Smooth muscle cell (in vitro differentiated cells): Measurements from ENCODE around the gene ADAP1. TPM values are rescaled to one million over a fixed set of nuclear protein-coding genes. Genes with fewer than 3 reads are reported as not detected.

Experiments
- DNase-seq: peaks from one replicate; lab custom pipeline; 2025; ENCODE audit not compliant: unreplicated experiment; lab: John Stamatoyannopoulos, UW
- H2AFZ ChIP-seq: fragments of 200-600 bp; sonication (generic); 2 replicates; pipeline ENCODE4 v1.6.0; 2016; ENCODE audit warnings: antibody characterized with exemption, low read depth, mild to moderate bottlenecking
- H3F3A ChIP-seq: fragments of 200-600 bp; sonication (generic); 2 replicates; pipeline ENCODE4 v1.6.0; 2017; ENCODE audit warnings: antibody characterized with exemption, low read depth
- H3K27ac ChIP-seq: fragments of 200-600 bp; sonication (generic); 2 replicates; pipeline ENCODE4 v1.5.1; 2016; ENCODE audit warnings: low read depth, mild to moderate bottlenecking
- H3K27me3 ChIP-seq: fragments of 200-600 bp; sonication (generic); 2 replicates; pipeline ENCODE4 v1.6.1; 2016; ENCODE audit warnings: low read depth, mild to moderate bottlenecking
- H3K36me3 ChIP-seq: fragments of 200-600 bp; sonication (generic); 2 replicates; pipeline ENCODE4 v1.5.1; 2016; ENCODE audit warnings: low read depth
- H3K4me1 ChIP-seq: fragments of 200-600 bp; sonication (generic); 2 replicates; pipeline ENCODE4 v1.5.1; 2016; ENCODE audit warnings: low read depth
- H3K4me2 ChIP-seq: fragments of 200-600 bp; sonication (generic); 2 replicates; pipeline ENCODE4 v1.6.0; 2016; ENCODE audit warnings: mild to moderate bottlenecking
- H3K4me3 ChIP-seq: fragments of 200-600 bp; sonication (generic); 2 replicates; pipeline ENCODE4 v1.5.1; 2016; ENCODE audit warnings: mild to moderate bottlenecking
- H3K79me2 ChIP-seq: fragments of 200-600 bp; sonication (generic); 2 replicates; pipeline ENCODE4 v1.6.0; 2016; ENCODE audit warnings: low read depth, mild to moderate bottlenecking
- H3K9ac ChIP-seq: fragments of 200-600 bp; sonication (generic); 2 replicates; pipeline ENCODE4 v1.6.0; 2016; ENCODE audit warnings: low read depth
- H3K9me3 ChIP-seq: fragments of 200-600 bp; sonication (generic); replicated peaks from 2 replicates; pipeline ENCODE4 v1.5.1; 2016; ENCODE audit warnings: low read depth
- H4K20me1 ChIP-seq: fragments of 200-600 bp; sonication (generic); 2 replicates; pipeline ENCODE4 v1.6.0; 2016; ENCODE audit warnings: low read depth
- CTCF ChIP-seq: fragments of 200-600 bp; sonication (generic); IDR thresholded peaks from 2 replicates; pipeline ENCODE4 v1.5.1; 2017; ENCODE audit warnings: borderline replicate concordance, mild to moderate bottlenecking, antibody characterized with exemption; ENCODE audit not compliant: insufficient read depth, poor library complexity, severe bottlenecking
- WGBS: methylation state at CpG from one replicate; pipeline ENCODE4 v1.1.7; 2016; ENCODE audit warnings: low lambda C conversion rate; 5-methylcytosine and 5-hydroxymethylcytosine counted together
- polyA plus RNA-seq: library from polyadenylated mRNA; unstranded; fragments of >200 nt; fragmentation: Nextera tagmentation; extraction: Ambion mirVana; gene quantifications from 2 replicates; pipeline ENCODE4 v1.2.1, GENCODE V29; 2016
- total RNA-seq: library from RNA; depleted of rRNA; stranded (reverse); fragments of >200 nt; gene quantifications from 2 replicates; pipeline ENCODE4 v1.2.3, GENCODE V29; 2014

Gene ADAP1
- total and polyA plus RNA-seq, 2 experiments from 2014 or later = 1.3 to 2.0 TPM

GRCh38 chr7:946256-946996 lies 8.1 kb downstream of the ADAP1 start:
- no peak overlapping the region for H3K4me2 ChIP-seq

DNA sequence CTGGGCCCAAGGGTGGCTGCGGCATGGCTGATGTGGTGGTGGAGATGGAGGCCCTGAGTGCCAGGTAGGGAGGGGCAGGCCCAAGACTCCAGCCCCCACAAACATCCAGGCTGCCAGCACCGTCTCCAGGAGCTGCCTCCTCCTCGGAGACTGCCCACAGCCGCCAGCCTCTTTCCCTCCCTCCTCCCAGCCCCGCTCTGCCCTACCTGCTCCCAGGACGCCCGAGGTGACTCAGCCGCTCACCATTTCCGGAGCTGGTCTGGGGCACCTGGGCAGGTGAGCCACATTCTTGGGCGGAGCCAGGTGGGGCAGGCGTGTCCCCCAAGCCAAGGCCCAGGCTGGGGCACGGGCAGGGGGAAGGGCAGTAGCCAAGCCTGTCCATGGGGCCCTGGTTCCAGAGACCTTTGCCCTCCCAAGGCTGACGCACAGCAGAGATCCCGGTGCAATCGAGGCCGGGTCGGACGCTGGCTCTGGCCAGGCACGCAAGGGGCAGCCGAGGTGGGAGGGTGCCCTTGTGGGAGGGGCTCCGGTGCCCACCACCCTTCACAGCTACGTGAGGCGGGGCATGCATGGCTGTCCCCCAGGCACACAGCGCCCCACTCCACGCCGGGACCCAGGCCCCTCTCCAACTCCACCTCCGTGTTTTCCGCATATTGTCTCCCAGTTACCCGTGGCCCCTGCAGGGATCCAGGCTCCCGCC lies 8.8 kb downstream of the ADAP1 start:
- Histone ChIP-seq H3K4me2 (no peak overlapping the region), H3F3A (no peaks in the 10 kb centered on the region), H3K9ac (no peak overlapping the region), H3K4me1 (no peaks in the 10 kb centered on the region), H3K9me3 (no peaks in the 10 kb centered on the region), H3K36me3 (no peaks in the 10 kb centered on the region), H3K27ac (no peak overlapping the region), H3K4me3 (no peak overlapping the region), H3K79me2 (no peaks in the 10 kb centered on the region), H2AFZ (no peak overlapping the region), H3K27me3 (peaks cover 14% of the 10 kb centered on the region), H4K20me1 (no peaks in the 10 kb centered on the region)
- 62% methylated on average over 14 of the region's 30 CpGs for WGBS
- no peak for DNase-seq
- no peak for TF ChIP-seq CTCF

More at GRCh38 chr7:946256-946996, 8.1 kb downstream of the ADAP1 start:
- H2AFZ ChIP-seq = no peak overlapping the region
- TF ChIP-seq CTCF = no peak
- H3K27ac ChIP-seq = no peak overlapping the region
- H3K4me3 ChIP-seq = no peak overlapping the region
- H3K27me3 ChIP-seq = peaks cover 8% of the 10 kb centered on the region
- no peaks in the 10 kb centered on the region for H3K9me3 ChIP-seq
- no peaks in the 10 kb centered on the region for H3K79me2 ChIP-seq
- no peaks in the 10 kb centered on the region for H3K36me3 ChIP-seq
- no peak overlapping the region for H3K9ac ChIP-seq
- no peaks in the 10 kb centered on the region for H3K4me1 ChIP-seq
- H3F3A ChIP-seq = no peaks in the 10 kb centered on the region
- DNase-seq = no peak
- 87% methylated on average over 19 of the region's 29 CpGs for WGBS
- H4K20me1 ChIP-seq = no peaks in the 10 kb centered on the region

- WGBS = 88% methylated on average over 13 of the region's 13 CpGs
- Histone ChIP-seq H3K27ac (no peak overlapping the region), H3K36me3 (no peaks in the 10 kb centered on the region), H3K79me2 (no peaks in the 10 kb centered on the region), H3F3A (no peaks in the 10 kb centered on the region), H3K4me3 (no peak overlapping the region), H3K9me3 (no peaks in the 10 kb centered on the region), H3K4me2 (no peak overlapping the region), H3K4me1 (no peaks in the 10 kb centered on the region), H2AFZ (no peak overlapping the region), H3K9ac (no peak overlapping the region), H4K20me1 (no peaks in the 10 kb centered on the region), H3K27me3 (peaks cover 14% of the 10 kb centered on the region)
- no peak for DNase-seq
- no peak for TF ChIP-seq CTCF
Observed at GRCh38 chr7:945147-945555, 9.3 kb downstream of the ADAP1 start.
